GM12892 (cell line): ENCODE data around the gene S100A4.

Experiments
- POLR2A ChIP-seq: IDR thresholded peaks from 2 replicates; pipeline ENCODE4 v1.6.1; 2011; ENCODE audit warnings: low read depth, low read length, control low read depth
- POLR2AphosphoS5 ChIP-seq: IDR thresholded peaks from 2 replicates; pipeline ENCODE4 v1.6.1; 2011; ENCODE audit warnings: low read depth, low read length, control low read depth
- TAF1 ChIP-seq: IDR thresholded peaks from 2 replicates; pipeline ENCODE4 v1.6.1; 2011; ENCODE audit warnings: low read depth, mild to moderate bottlenecking, control low read depth, low read length, borderline replicate concordance

GRCh38 chr1:153546371-153546770 is 765 bp upstream of the S100A4 start:
- no peak for TF ChIP-seq POLR2A
- TF ChIP-seq POLR2AphosphoS5, result no peak
- TF ChIP-seq TAF1, result no peak
